ENCODE results near the gene MYO19.

The MYO19 gene

DNA sequence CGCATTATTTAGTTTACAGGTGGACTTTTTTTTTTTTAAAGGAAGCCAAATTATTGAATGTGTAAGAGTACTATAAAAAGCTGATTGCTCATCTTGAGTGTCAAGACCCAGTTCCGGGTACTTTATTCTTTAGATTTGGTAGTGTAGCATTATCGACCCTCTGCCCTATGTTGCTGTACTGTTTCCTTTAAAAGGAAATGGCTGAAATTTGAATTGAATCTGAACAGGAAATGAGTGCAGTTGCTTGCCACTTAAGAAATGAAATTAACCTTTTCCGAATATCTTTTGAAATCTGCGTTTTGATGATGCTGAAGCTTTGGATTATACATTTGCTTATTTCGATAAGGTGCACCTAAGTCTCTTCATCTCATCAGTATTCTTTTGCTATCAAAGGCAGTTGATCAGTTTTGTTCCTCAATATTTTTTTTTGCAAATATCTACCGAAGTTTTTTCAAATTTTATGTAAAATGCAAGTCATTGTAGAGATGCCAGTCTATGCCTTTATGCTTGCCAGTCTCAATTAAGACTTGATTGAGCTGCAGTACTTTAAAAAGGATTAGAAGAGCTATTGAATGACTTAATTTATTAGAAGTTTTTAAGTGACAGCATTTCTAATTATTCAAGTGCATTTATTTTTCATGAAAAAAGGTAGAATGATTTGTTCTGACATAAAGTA is 11.9 kb upstream of the MYO19 start:
- peaks cover 34 to 39% of the 10 kb centered on the region in 2 donors for H3K4me1 ChIP-seq (ENCODE audit: control insufficient read depth in 2 of 2, insufficient read depth in 2 of 2, low read length in 2 of 2)
- no peaks in the 10 kb centered on the region for H3K36me3 ChIP-seq (ENCODE audit: control insufficient read depth in 2 of 2, insufficient read depth in 2 of 2, low read length in 2 of 2)
- no peaks in the 10 kb centered on the region for H3K27me3 ChIP-seq (ENCODE audit: control insufficient read depth in 2 of 2, insufficient read depth in 2 of 2, low read length in 2 of 2)
- H3K4me3 ChIP-seq (ENCODE audit: low read length in 2 of 2), result peak overlapping the region; percentile 80 to 94
- H3K27ac ChIP-seq (ENCODE audit: low read depth in 2 of 2, low read length in 2 of 2), result peak overlapping the region; percentile 100
- no peaks in the 10 kb centered on the region for H3K9me3 ChIP-seq (ENCODE audit: control insufficient read depth in 2 of 2, low read length in 2 of 2)
- H3K9ac ChIP-seq (ENCODE audit: low read depth in 1 of 2, low read length in 2 of 2), result peak overlapping the region; percentile 84 to 85

DNA sequence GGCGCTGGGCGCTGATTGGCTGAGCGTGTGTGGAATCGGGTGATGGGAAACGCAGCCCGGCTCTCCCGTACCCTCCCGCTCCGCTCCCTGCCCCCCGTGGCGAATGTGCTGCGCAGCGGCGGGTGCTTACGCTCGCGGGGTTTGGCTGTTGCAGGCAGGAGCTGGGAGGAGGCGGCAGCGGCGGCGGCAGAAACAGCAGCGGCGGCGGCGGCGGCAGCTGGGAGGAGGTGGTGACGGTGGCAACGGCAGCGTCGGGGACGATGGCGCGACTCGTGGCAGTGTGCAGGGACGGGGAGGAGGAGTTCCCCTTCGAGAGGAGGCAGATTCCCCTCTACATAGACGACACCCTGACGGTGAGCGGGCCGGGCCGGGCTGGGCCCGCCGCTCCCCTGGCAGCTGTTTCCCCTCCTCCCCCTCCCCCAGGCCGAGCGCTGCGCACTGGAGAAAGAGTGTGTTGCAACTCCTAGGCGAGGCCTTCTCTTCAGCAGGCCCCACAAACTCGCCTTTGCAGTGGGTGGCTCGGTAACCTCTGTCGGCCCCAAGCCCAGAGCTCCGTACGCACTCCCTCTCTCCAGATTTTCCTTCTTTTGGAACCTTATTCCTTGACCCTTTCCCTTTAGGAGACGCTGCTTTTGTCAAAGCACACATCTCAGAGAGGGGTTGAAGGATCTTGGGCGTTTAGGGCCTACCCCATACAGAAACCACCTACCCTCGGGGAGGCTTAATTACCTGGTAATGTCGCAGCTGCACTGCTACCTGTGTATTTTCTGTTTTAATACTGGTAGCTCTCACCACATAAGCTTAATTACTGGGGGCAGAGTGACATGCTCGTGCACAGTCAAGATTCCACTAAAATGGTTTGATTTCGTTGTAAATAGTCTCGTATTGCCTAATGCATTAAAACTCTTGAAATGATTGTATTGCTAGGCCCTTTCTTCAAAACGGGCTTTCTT is 11.1 kb upstream of the MYO19 start:
- H3K36me3 ChIP-seq (ENCODE audit: control insufficient read depth in 2 of 2, insufficient read depth in 2 of 2, low read length in 2 of 2), result no peaks in the 10 kb centered on the region
- H3K4me1 ChIP-seq (ENCODE audit: control insufficient read depth in 2 of 2, insufficient read depth in 2 of 2, low read length in 2 of 2), result peaks cover 33 to 36% of the 10 kb centered on the region in 2 donors
- no peaks in the 10 kb centered on the region for H3K9me3 ChIP-seq (ENCODE audit: control insufficient read depth in 2 of 2, low read length in 2 of 2)
- peak overlapping the region; percentile 80 to 94 for H3K4me3 ChIP-seq (ENCODE audit: low read length in 2 of 2)
- peak overlapping the region; percentile 100 for H3K27ac ChIP-seq (ENCODE audit: low read depth in 2 of 2, low read length in 2 of 2)
- H3K27me3 ChIP-seq (ENCODE audit: control insufficient read depth in 2 of 2, insufficient read depth in 2 of 2, low read length in 2 of 2), result no peaks in the 10 kb centered on the region
- peak overlapping the region; percentile 84 to 85 for H3K9ac ChIP-seq (ENCODE audit: low read depth in 1 of 2, low read length in 2 of 2)

DNA sequence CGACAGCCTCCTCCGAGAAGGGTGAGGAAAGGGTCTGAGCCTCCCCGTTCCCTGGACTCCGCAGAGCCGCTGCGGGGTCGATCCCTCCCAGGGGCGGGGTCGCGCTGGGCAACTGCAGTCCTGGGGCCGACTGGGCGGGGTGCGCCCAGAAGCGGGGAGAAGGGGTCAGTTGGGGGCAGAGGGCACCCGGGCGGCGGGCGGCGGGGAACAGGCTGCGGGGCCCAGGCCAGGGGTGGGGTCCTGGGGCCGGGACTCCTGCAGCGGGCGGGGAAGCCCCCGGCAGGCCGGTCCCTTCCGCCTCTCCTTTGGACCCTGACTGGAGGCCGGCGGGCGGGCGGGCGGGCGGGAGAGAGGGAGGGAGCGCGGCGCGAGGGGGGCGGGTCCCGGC is 10.4 kb upstream of the MYO19 start:
- Histone ChIP-seq H3K36me3 (ENCODE audit: control insufficient read depth in 2 of 2, insufficient read depth in 2 of 2, low read length in 2 of 2) (no peaks in the 10 kb centered on the region), H3K27ac (ENCODE audit: low read depth in 2 of 2, low read length in 2 of 2) (peak overlapping the region; percentile 100), H3K4me1 (ENCODE audit: control insufficient read depth in 2 of 2, insufficient read depth in 2 of 2, low read length in 2 of 2) (peaks cover 27 to 29% of the 10 kb centered on the region in 2 donors), H3K4me3 (ENCODE audit: low read length in 2 of 2) (peak overlapping the region; percentile 90 to 94), H3K9ac (ENCODE audit: low read depth in 1 of 2, low read length in 2 of 2) (peak overlapping the region; percentile 97 to 99), H3K9me3 (ENCODE audit: control insufficient read depth in 2 of 2, low read length in 2 of 2) (no peaks in the 10 kb centered on the region), H3K27me3 (ENCODE audit: control insufficient read depth in 2 of 2, insufficient read depth in 2 of 2, low read length in 2 of 2) (no peaks in the 10 kb centered on the region)

DNA sequence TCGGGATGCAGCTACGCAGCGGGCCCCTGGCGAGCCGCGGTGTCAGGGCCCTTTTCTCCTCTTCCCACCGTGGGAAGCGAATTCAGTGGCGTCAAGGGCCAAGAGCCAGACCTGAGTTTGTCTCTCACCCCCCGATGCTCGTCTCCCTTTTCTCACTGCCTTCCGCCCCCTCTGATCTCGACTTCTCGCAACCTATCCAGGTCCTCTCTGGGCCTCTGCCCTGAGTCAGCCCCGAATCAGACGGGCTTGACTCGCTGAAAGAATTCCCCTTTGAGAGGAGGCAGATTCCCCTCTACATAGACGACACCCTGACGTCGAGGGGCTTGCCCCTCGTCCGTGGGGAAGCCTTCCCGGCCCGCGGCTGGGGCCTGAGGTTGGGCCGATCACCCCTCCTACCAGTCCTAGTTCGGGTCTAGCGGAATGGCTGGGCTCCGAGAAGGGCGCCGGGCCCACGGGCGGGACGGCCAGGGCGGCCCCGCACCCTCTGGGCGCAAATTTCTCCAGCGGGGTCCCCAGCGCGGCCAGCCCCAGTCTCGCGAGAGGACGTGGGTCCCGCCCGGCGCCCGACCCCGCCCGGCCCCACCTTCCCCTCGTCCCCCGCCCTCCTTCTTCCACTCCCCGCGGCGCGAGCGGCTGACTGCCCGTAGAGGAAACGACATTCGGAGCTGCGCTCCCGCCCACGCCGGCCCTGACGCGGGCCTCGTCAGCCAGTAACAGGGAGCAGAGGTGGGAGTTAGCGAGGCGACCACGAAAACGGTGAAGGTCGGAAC is 9.8 kb upstream of the MYO19 start, which contains the start of gene GGNBP2:
Gene GGNBP2, plus strand, starts transcription at position 613 of the 770 bp plus-strand sequence. CDS start 806 bp downstream, outside the sequence.
- H3K9me3 ChIP-seq (ENCODE audit: control insufficient read depth in 2 of 2, low read length in 2 of 2), result no peaks in the 10 kb centered on the region
- H3K36me3 ChIP-seq (ENCODE audit: control insufficient read depth in 2 of 2, insufficient read depth in 2 of 2, low read length in 2 of 2), result peaks cover 0 to 3% of the 10 kb centered on the region in 2 donors
- H3K4me1 ChIP-seq (ENCODE audit: control insufficient read depth in 2 of 2, insufficient read depth in 2 of 2, low read length in 2 of 2), result peaks cover 25 to 29% of the 10 kb centered on the region in 2 donors
- H3K27ac ChIP-seq (ENCODE audit: low read depth in 2 of 2, low read length in 2 of 2), result peak within 1 kb of the TSS; percentile 100
- H3K4me3 ChIP-seq (ENCODE audit: low read length in 2 of 2), result peak within 1 kb of the TSS; percentile 94
- H3K27me3 ChIP-seq (ENCODE audit: control insufficient read depth in 2 of 2, insufficient read depth in 2 of 2, low read length in 2 of 2), result no peaks in the 10 kb centered on the region
- peak within 1 kb of the TSS; percentile 99 for H3K9ac ChIP-seq (ENCODE audit: low read depth in 1 of 2, low read length in 2 of 2)

DNA sequence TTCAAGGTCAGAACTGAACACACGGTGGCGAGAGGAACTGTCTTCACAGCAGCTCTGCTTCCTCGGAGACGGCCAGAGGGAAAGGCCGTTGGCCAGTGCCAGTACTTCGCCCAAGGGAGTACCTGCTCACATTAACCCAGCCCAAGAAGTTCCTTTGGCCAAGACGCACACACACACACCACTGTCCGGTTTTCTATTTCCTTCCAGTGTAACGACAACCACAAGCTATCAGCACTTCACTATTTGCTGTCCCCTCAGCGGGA is 9.3 kb upstream of the MYO19 start:
- Histone ChIP-seq H3K4me1 (ENCODE audit: control insufficient read depth in 2 of 2, insufficient read depth in 2 of 2, low read length in 2 of 2) (peaks cover 25 to 29% of the 10 kb centered on the region in 2 donors), H3K27ac (ENCODE audit: low read depth in 2 of 2, low read length in 2 of 2) (peak overlapping the region; percentile 100), H3K36me3 (ENCODE audit: control insufficient read depth in 2 of 2, insufficient read depth in 2 of 2, low read length in 2 of 2) (peaks cover 0 to 3% of the 10 kb centered on the region in 2 donors), H3K4me3 (ENCODE audit: low read length in 2 of 2) (peak overlapping the region; percentile 90 to 94), H3K9ac (ENCODE audit: low read depth in 1 of 2, low read length in 2 of 2) (peak overlapping the region; percentile 99), H3K27me3 (ENCODE audit: control insufficient read depth in 2 of 2, insufficient read depth in 2 of 2, low read length in 2 of 2) (no peaks in the 10 kb centered on the region), H3K9me3 (ENCODE audit: control insufficient read depth in 2 of 2, low read length in 2 of 2) (no peaks in the 10 kb centered on the region)

DNA sequence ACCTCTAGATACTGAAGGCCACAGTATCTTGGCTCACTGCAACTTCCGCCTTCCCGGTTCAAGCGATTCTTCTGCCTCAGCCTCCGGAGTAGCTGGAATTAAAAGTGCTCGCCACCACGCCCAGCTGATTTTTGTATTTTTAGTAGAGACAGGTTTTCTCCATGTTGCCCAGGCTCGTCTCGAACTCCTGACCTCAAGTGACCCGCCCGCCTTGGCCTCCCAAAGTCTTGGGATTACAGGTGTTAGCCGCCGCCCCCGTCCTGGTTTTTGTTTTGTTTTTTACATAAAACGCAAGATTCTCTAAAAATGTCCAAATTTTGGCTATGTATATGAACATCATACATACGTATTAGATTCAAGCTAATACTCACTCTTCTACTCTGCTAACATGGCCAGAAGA is 8.1 kb upstream of the MYO19 start:
- no peaks in the 10 kb centered on the region for H3K9me3 ChIP-seq (ENCODE audit: control insufficient read depth in 2 of 2, low read length in 2 of 2)
- peaks cover 0 to 5% of the 10 kb centered on the region in 2 donors for H3K36me3 ChIP-seq (ENCODE audit: control insufficient read depth in 2 of 2, insufficient read depth in 2 of 2, low read length in 2 of 2)
- no peak overlapping the region for H3K9ac ChIP-seq (ENCODE audit: low read depth in 1 of 2, low read length in 2 of 2)
- no peak overlapping the region for H3K4me3 ChIP-seq (ENCODE audit: low read length in 2 of 2)
- H3K4me1 ChIP-seq (ENCODE audit: control insufficient read depth in 2 of 2, insufficient read depth in 2 of 2, low read length in 2 of 2), result peaks cover 25 to 26% of the 10 kb centered on the region in 2 donors
- H3K27me3 ChIP-seq (ENCODE audit: control insufficient read depth in 2 of 2, insufficient read depth in 2 of 2, low read length in 2 of 2), result no peaks in the 10 kb centered on the region
- H3K27ac ChIP-seq (ENCODE audit: low read depth in 2 of 2, low read length in 2 of 2), result no peak overlapping the region

DNA sequence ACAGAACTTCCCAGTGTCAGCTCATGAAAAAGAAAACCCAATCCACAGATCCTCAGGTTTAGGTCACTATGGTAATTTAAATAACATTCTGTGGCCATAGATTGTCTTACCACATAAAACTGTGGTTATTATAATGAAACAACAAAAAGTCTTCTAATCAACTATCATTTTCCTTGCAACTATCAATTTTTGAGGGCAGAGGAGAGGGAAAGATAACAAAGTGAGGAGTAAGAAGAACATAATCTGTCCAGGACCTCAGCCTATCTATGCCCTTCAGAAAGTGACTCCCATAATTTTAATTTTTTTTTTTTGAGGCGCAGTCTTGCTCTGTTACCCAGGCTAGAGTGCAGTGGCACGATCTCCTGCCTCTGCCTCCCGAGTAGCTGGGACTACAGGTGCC is 6.0 kb upstream of the MYO19 start:
- Histone ChIP-seq H3K36me3 (ENCODE audit: control insufficient read depth in 2 of 2, insufficient read depth in 2 of 2, low read length in 2 of 2) (peaks cover 6 to 13% of the 10 kb centered on the region in 2 donors), H3K27ac (ENCODE audit: low read depth in 2 of 2, low read length in 2 of 2) (no peak overlapping the region), H3K4me3 (ENCODE audit: low read length in 2 of 2) (no peak overlapping the region)

DNA sequence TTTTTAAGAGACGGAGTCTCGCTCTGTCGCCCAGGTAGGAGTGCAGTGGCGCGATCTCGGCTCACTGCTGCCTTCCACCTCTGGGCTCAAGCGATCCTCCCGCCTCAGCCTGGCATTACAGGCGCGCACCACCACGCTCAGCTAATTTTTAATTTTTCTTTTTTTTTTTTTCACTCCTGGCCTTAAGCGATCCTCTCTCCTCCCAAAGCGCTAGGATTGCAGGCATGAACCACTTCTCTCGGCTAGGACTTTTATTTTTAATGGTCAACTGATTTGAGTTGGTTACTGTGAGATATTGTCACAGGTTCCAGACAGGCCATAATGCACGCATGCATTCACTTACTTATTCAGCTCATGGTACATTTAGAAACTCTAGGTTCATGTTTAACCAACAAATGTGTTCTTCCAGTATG is 1.0 kb upstream of the MYO19 start:
- no peaks in the 10 kb centered on the region for H3K27me3 ChIP-seq (ENCODE audit: control insufficient read depth in 2 of 2, insufficient read depth in 2 of 2, low read length in 2 of 2)
- peak overlapping the region; percentile 93 to 99 for H3K4me3 ChIP-seq (ENCODE audit: low read length in 2 of 2)
- peaks cover 14 to 16% of the 10 kb centered on the region in 2 donors for H3K4me1 ChIP-seq (ENCODE audit: control insufficient read depth in 2 of 2, insufficient read depth in 2 of 2, low read length in 2 of 2)
- peak overlapping the region; percentile 95 to 97 for H3K9ac ChIP-seq (ENCODE audit: low read depth in 1 of 2, low read length in 2 of 2)
- no peaks in the 10 kb centered on the region for H3K9me3 ChIP-seq (ENCODE audit: control insufficient read depth in 2 of 2, low read length in 2 of 2)
- H3K36me3 ChIP-seq (ENCODE audit: control insufficient read depth in 2 of 2, insufficient read depth in 2 of 2, low read length in 2 of 2), result peaks cover 24 to 31% of the 10 kb centered on the region in 2 donors
- peak overlapping the region; percentile 99 for H3K27ac ChIP-seq (ENCODE audit: low read depth in 2 of 2, low read length in 2 of 2)

More for the DNA sequence above, 6.0 kb upstream of the MYO19 start:
- Histone ChIP-seq H3K9ac (ENCODE audit: low read depth in 1 of 2, low read length in 2 of 2) (no peak overlapping the region), H3K9me3 (ENCODE audit: control insufficient read depth in 2 of 2, low read length in 2 of 2) (no peaks in the 10 kb centered on the region), H3K27me3 (ENCODE audit: control insufficient read depth in 2 of 2, insufficient read depth in 2 of 2, low read length in 2 of 2) (no peaks in the 10 kb centered on the region), H3K4me1 (ENCODE audit: control insufficient read depth in 2 of 2, insufficient read depth in 2 of 2, low read length in 2 of 2) (peaks cover 13 to 16% of the 10 kb centered on the region in 2 donors)

DNA sequence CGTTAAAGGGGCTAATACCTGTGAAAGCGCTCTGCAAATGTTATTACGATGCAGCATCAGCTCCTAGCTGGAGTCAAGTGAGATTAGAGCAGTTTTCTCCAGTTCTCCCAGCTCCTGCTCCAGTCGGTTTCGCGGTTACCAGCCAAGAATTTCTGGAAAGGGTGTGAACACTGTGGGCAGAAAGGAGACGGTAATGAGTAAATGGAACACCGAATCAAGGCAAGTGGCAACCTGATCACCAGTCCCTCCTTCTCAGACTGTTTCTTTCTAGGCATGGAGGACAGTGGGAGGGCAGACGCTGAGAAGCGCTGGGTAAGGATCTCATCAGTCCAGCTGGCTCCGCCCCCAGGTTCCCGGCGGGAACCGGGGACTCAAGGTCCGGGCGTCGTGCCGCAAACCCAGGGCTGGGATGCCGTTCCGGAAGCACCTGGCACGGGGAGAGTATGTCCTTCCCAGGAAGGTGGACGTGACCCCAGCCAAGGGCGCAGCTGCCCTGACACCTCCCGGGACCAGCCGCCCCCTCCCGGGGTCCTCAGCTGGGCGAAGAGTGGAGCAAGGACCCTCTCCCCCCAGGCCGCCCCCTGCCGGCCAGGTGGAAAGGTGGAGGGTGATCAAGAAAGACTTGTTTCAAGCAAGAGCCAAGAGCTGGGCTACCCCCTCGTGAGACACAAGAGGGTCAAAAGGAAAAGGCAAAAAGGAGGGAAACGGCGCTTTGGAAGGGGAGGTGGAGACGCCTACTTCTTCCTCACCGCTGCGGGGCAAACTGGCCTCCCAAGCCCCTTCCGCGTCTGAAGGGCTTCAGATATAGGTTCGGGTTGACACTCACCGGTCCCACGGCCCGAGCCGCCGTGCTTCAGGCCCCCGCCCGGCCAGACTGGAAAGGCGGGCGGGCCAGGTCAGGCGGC is 481 bp downstream of the MYO19 start:
- peaks cover 14 to 16% of the 10 kb centered on the region in 2 donors for H3K4me1 ChIP-seq (ENCODE audit: control insufficient read depth in 2 of 2, insufficient read depth in 2 of 2, low read length in 2 of 2)
- no peaks in the 10 kb centered on the region for H3K9me3 ChIP-seq (ENCODE audit: control insufficient read depth in 2 of 2, low read length in 2 of 2)
- no peaks in the 10 kb centered on the region for H3K27me3 ChIP-seq (ENCODE audit: control insufficient read depth in 2 of 2, insufficient read depth in 2 of 2, low read length in 2 of 2)
- peak overlapping the region; percentile 93 to 99 for H3K4me3 ChIP-seq (ENCODE audit: low read length in 2 of 2)
- H3K27ac ChIP-seq (ENCODE audit: low read depth in 2 of 2, low read length in 2 of 2), result peak overlapping the region; percentile 99
- peaks cover 29 to 32% of the 10 kb centered on the region in 2 donors for H3K36me3 ChIP-seq (ENCODE audit: control insufficient read depth in 2 of 2, insufficient read depth in 2 of 2, low read length in 2 of 2)
- H3K9ac ChIP-seq (ENCODE audit: low read depth in 1 of 2, low read length in 2 of 2), result peak overlapping the region; percentile 84 to 97

Data from mucosa of rectum (tissue), 2 donors.